Endothelial cell of umbilical vein (primary cell): Measurements from ENCODE around the gene PTTG2. TPM values are rescaled to one million over a fixed set of nuclear protein-coding genes. Genes with fewer than 3 reads are reported as not detected.

Experiments
- BruUV-seq: library from RNA; stranded (reverse); fragments of 400-500 nt; replicated peaks from 2 replicates; lab custom pipeline; 2021; lab: Mats Ljungman, UMichigan
- CTCF ChIA-PET: fragments of 300-600, 350-600 bp; sonication (Branson Sonifier 250); formaldehyde crosslinking; loops from one replicate; lab custom pipeline; 2021; ENCODE audit warnings: antibody characterized with exemption, inconsistent platforms; lab: Charles Lee
- POLR2A ChIA-PET: fragments of 300-600, 350-600 bp; sonication (Branson Sonifier 250); formaldehyde crosslinking; loops from one replicate; lab custom pipeline; 2021; ENCODE audit warnings: antibody characterized with exemption, inconsistent platforms; lab: Charles Lee
- DNase-seq: peaks from one replicate; pipeline ENCODE4 v3.0.0-alpha.2; 2011; ENCODE audit warnings: low read depth, low spot score
- FAIRE-seq: peaks from 2 replicates; lab custom pipeline; 2011; peaks lifted over from hg19 to GRCh38; lab: Jason Lieb, UNC
- H2AFZ ChIP-seq: 2 replicates; pipeline ENCODE4 v1.6.0; 2012; ENCODE audit warnings: low read depth, low read length, control low read depth, inconsistent platforms
- H3K27ac ChIP-seq: 2 replicates; pipeline ENCODE4 v1.5.1; 2011; ENCODE audit warnings: low read depth, mild to moderate bottlenecking, control low read depth, low read length, moderate library complexity; ENCODE audit not compliant: insufficient read depth
- H3K27me3 ChIP-seq, 2 experiments: 2 replicates each; pipeline versions ENCODE4 v1.6.0 to v1.6.1; 2011; ENCODE audit warnings: low read length in 2 of 2, mixed read lengths in 1 of 2; ENCODE audit not compliant: control insufficient read depth in 2 of 2, insufficient read depth in 2 of 2
- H3K36me3 ChIP-seq, 2 experiments: 2 replicates in 1 of 2; 3 replicates in 1 of 2; pipeline ENCODE4 v1.5.1; 2011; ENCODE audit warnings: low read length in 2 of 2, mild to moderate bottlenecking in 1 of 2, moderate library complexity in 1 of 2; ENCODE audit not compliant: control insufficient read depth in 2 of 2, insufficient read depth in 2 of 2; ENCODE audit errors: extremely low read depth in 1 of 2
- H3K4me1 ChIP-seq: 3 replicates; pipeline ENCODE4 v1.5.1; 2011; ENCODE audit warnings: mild to moderate bottlenecking, low read length; ENCODE audit not compliant: control insufficient read depth, insufficient read depth; ENCODE audit errors: extremely low read depth
- H3K4me2 ChIP-seq: 2 replicates; pipeline ENCODE4 v1.6.1; 2011; ENCODE audit warnings: low read length, control low read depth, mixed read lengths; ENCODE audit not compliant: insufficient read depth
- H3K4me3 ChIP-seq, 3 experiments: fragments of 200-600 bp in 1 of 3; sonication (generic), shearing (Covaris generic) in 1 of 3; replicated peaks in 1 of 3; 2 replicates each; pipeline ENCODE4 v1.5.1; 2011 to 2016; ENCODE audit warnings: control low read depth in 3 of 3, low read length in 3 of 3, mild to moderate bottlenecking in 2 of 3, inconsistent platforms in 1 of 3, low read depth in 1 of 3, moderate library complexity in 1 of 3; ENCODE audit not compliant: insufficient read depth in 1 of 3
- H3K79me2 ChIP-seq: 2 replicates; pipeline ENCODE4 v1.6.0; 2012; ENCODE audit warnings: low read length, inconsistent platforms; ENCODE audit not compliant: control insufficient read depth, insufficient read depth
- H3K9ac ChIP-seq: replicated peaks from 2 replicates; pipeline ENCODE3; 2011; ENCODE audit warnings: low read length, control low read depth; ENCODE audit not compliant: insufficient read depth; ENCODE audit errors: extremely low read depth
- H3K9me1 ChIP-seq: replicated peaks from 3 replicates; pipeline ENCODE4 v1.6.0; 2011; ENCODE audit warnings: mild to moderate bottlenecking, low read length; ENCODE audit not compliant: control insufficient read depth, insufficient read depth; ENCODE audit errors: extremely low read depth
- H3K9me3 ChIP-seq: replicated peaks from 2 replicates; pipeline ENCODE4 v1.5.1; 2012; ENCODE audit warnings: low read length, inconsistent platforms; ENCODE audit not compliant: control insufficient read depth, insufficient read depth
- H4K20me1 ChIP-seq: replicated peaks from 2 replicates; pipeline ENCODE3; 2011; ENCODE audit warnings: mild to moderate bottlenecking, low read length; ENCODE audit not compliant: control insufficient read depth, insufficient read depth; ENCODE audit errors: extremely low read depth
- EZH2 ChIP-seq: IDR thresholded peaks from 2 replicates; pipeline ENCODE4 v1.6.1; 2012; ENCODE audit warnings: borderline replicate concordance, low read depth, mild to moderate bottlenecking, moderate library complexity, low read length, inconsistent platforms; ENCODE audit not compliant: severe bottlenecking
- JUN ChIP-seq: IDR thresholded peaks from 2 replicates; pipeline ENCODE4 v1.6.1; 2011; ENCODE audit warnings: borderline replicate concordance, low read depth; ENCODE audit not compliant: insufficient read length, insufficient read depth
- MAX ChIP-seq: IDR thresholded peaks from 2 replicates; pipeline ENCODE4 v1.6.1; 2011; ENCODE audit not compliant: insufficient read depth, insufficient read length
- POLR2A ChIP-seq: IDR thresholded peaks from 2 replicates; pipeline ENCODE4 v1.6.1; 2012; ENCODE audit warnings: low read depth, mild to moderate bottlenecking, control low read depth, low read length
- POLR2AphosphoS5 ChIP-seq: IDR thresholded peaks from 2 replicates; pipeline ENCODE4 v1.6.1; 2012; ENCODE audit warnings: low read depth, mild to moderate bottlenecking, control low read depth, low read length, moderate library complexity; ENCODE audit not compliant: insufficient read depth
- dilution Hi-C: fragments of 300-500 bp; cut with MboI; formaldehyde crosslinking; loops from one replicate; pipeline ENCODE4 v1.15.0; 2019; ENCODE audit warnings: low sequenced_read_pairs; ENCODE audit not compliant: extremely low pct_ligation_motif_present
- intact Hi-C: fragments of 100-400 bp; cut with micrococcal nuclease; formaldehyde crosslinking; loops from one replicate; pipeline ENCODE4 v1.10.0; 2022
- polyA plus RNA-seq, 4 experiments: library from polyadenylated mRNA; depleted of rRNA in 3 of 4; stranded (reverse) in 3 of 4; unstranded in 1 of 4; fragments of >200 nt; gene quantifications; 2 replicates each; pipeline versions ENCODE4 v1.2.1 to v1.2.3, GENCODE V29; 2011 to 2012; ENCODE audit warnings: missing spikeins in 1 of 4
- total RNA-seq: library from RNA; stranded (reverse); gene quantifications from 2 replicates; pipeline ENCODE4 v1.2.3, GENCODE V29; 2021

Gene PTTG2
- total and polyA plus RNA-seq, 2 donors (not counting 3 experiments of a cell fraction or from before 2014, with no cell fraction given) = not detected

GRCh38 chr4:38004887-38005286 lies 44.7 kb downstream of the PTTG2 start:
- BruUV-seq = no TSS peak
- Histone ChIP-seq H3K4me3 (no peak overlapping the region), H3K4me2 (no peak overlapping the region), H3K4me1 (no peaks in the 10 kb centered on the region), H4K20me1 (no peaks in the 10 kb centered on the region), H3K9me1 (no peaks in the 10 kb centered on the region), H3K36me3 (peaks cover 0 to 2% of the 10 kb centered on the region in 2 experiments), H3K27ac (no peak overlapping the region), H3K27me3 (no peaks in the 10 kb centered on the region), H3K9ac (no peak overlapping the region), H3K79me2 (peaks cover 2% of the 10 kb centered on the region), H3K9me3 (no peaks in the 10 kb centered on the region), H2AFZ (no peak overlapping the region)
- no peak for TF ChIP-seq JUN
- no peak for TF ChIP-seq MAX
- CTCF ChIA-PET = interaction anchor here (1.3 kb wide), 1 partner anchor 178 kb away, joined by 3 read pairs; the partner anchor contains the start of gene PGM2
- FAIRE-seq = no peak
- no peak for DNase-seq
- dilution Hi-C loops (no loop called here), intact Hi-C loops (no loop called here)
- POLR2A ChIA-PET = no interaction called here

GRCh38 chr4:38005637-38006036 lies 45.4 kb downstream of the PTTG2 start:
- ChIA-PET CTCF (no interaction called here), POLR2A (no interaction called here)
- Histone ChIP-seq H3K27ac (no peak overlapping the region), H3K9me1 (no peaks in the 10 kb centered on the region), H3K9ac (no peak overlapping the region), H4K20me1 (no peaks in the 10 kb centered on the region), H3K36me3 (peaks cover 0 to 2% of the 10 kb centered on the region in 2 experiments), H3K27me3 (no peaks in the 10 kb centered on the region), H3K4me2 (no peak overlapping the region), H3K4me1 (no peaks in the 10 kb centered on the region), H3K79me2 (peaks cover 6% of the 10 kb centered on the region), H2AFZ (no peak overlapping the region), H3K4me3 (no peak overlapping the region), H3K9me3 (no peaks in the 10 kb centered on the region)
- dilution Hi-C loops = no loop called here
- no TSS peak for BruUV-seq
- DNase-seq = no peak
- intact Hi-C loops = no loop called here
- no peak for TF ChIP-seq POLR2AphosphoS5
- TF ChIP-seq EZH2 = no peak
- no peak for TF ChIP-seq POLR2A
- TF ChIP-seq MAX = no peak
- no peak for FAIRE-seq
